RWPE2 (cell line): ENCODE results near the gene BTBD3.

Experiments used
- ATAC-seq: fragments of 200-7000 bp; cut with Tn5 transposase; 3 replicates; pipeline ENCODE4 v1.9.1; 2021; ENCODE audit warnings: low read depth
- DNase-seq: peaks from one replicate; pipeline ENCODE4 v3.0.0-alpha.2; 2020; ENCODE audit warnings: low spot score
- H3K27ac ChIP-seq: fragments of 450-650 bp; 2 replicates; pipeline ENCODE4 v1.5.1; 2017; ENCODE audit warnings: mild to moderate bottlenecking; ENCODE audit not compliant: poor library complexity, severe bottlenecking
- H3K27me3 ChIP-seq: fragments of 250-450 bp; sonication (Bioruptor Pico); 2 replicates; pipeline ENCODE4 v1.5.1; 2021; ENCODE audit warnings: mild to moderate bottlenecking, moderate library complexity; ENCODE audit not compliant: insufficient read depth, poor library complexity, severe bottlenecking
- H3K36me3 ChIP-seq: fragments of 250-450 bp; sonication (Bioruptor Pico); 2 replicates; pipeline ENCODE4 v1.5.1; 2020; ENCODE audit warnings: low read depth, mild to moderate bottlenecking, moderate library complexity
- H3K4me1 ChIP-seq: fragments of 250-450 bp; sonication (Bioruptor Pico); 2 replicates; pipeline ENCODE4 v1.5.1; 2021; ENCODE audit warnings: mild to moderate bottlenecking, moderate library complexity; ENCODE audit not compliant: insufficient read depth, poor library complexity, severe bottlenecking
- H3K4me3 ChIP-seq: fragments of 250-450 bp; sonication (Bioruptor Pico); 2 replicates; pipeline ENCODE4 v1.5.1; 2021; ENCODE audit warnings: mild to moderate bottlenecking, moderate library complexity; ENCODE audit not compliant: severe bottlenecking
- H3K9me3 ChIP-seq: fragments of 250-450 bp; sonication (Bioruptor Pico); 2 replicates; pipeline ENCODE4 v1.5.1; 2021; ENCODE audit warnings: mild to moderate bottlenecking, moderate library complexity; ENCODE audit not compliant: severe bottlenecking
- CTCF ChIP-seq: fragments of 450-650 bp; IDR thresholded peaks from one replicate; pipeline ENCODE4 v1.5.1; 2017; ENCODE audit warnings: mild to moderate bottlenecking, moderate library complexity; ENCODE audit not compliant: poor library complexity, severe bottlenecking

The BTBD3 gene

GRCh38 chr20:11966186-11966585 lies 48.5 kb downstream of the BTBD3 start:
- TF ChIP-seq CTCF, result no peak
- DNase-seq, result no peak
- ATAC-seq, result no peak
- H3K4me3 ChIP-seq, result no peak overlapping the region
- H3K9me3 ChIP-seq, result no peaks in the 10 kb centered on the region
- no peaks in the 10 kb centered on the region for H3K27me3 ChIP-seq
- no peak overlapping the region for H3K27ac ChIP-seq
- H3K36me3 ChIP-seq, result no peaks in the 10 kb centered on the region
- no peaks in the 10 kb centered on the region for H3K4me1 ChIP-seq

GRCh38 chr20:11970243-11970836 lies 52.6 kb downstream of the BTBD3 start:
- DNase-seq, result no peak
- Histone ChIP-seq H3K27me3 (no peaks in the 10 kb centered on the region), H3K36me3 (no peaks in the 10 kb centered on the region), H3K27ac (no peak overlapping the region), H3K4me1 (no peaks in the 10 kb centered on the region), H3K4me3 (no peak overlapping the region), H3K9me3 (no peaks in the 10 kb centered on the region)
- no peak for TF ChIP-seq CTCF
- no peak for ATAC-seq

GRCh38 chr20:11972478-11972877 lies 54.8 kb downstream of the BTBD3 start:
- no peak for TF ChIP-seq CTCF
- Histone ChIP-seq H3K4me1 (no peaks in the 10 kb centered on the region), H3K9me3 (no peaks in the 10 kb centered on the region), H3K36me3 (no peaks in the 10 kb centered on the region), H3K4me3 (no peak overlapping the region), H3K27ac (no peak overlapping the region), H3K27me3 (no peaks in the 10 kb centered on the region)
- DNase-seq, result no peak
- no peak for ATAC-seq
